CD4-positive, CD25-positive, alpha-beta regulatory T cell (primary cell): Measurements from ENCODE around the gene AP5Z1. TPM values are rescaled to one million over a fixed set of nuclear protein-coding genes. Genes with fewer than 3 reads are reported as not detected.
"Not testable (repeated sequence)": the region's sequence is repeated elsewhere in the genome, so short reads cannot be mapped to it uniquely, and the experiment has no call there.

Experiments used
- ATAC-seq, 2 donors: fragments of 150-1000 bp; cut with Tn5 transposase; one replicate each; pipeline ENCODE4 v1.10.0; 2021; ENCODE audit warnings: low read depth in 2 of 2, moderate number of reproducible peaks in 2 of 2, moderate library complexity in 1 of 2
- DNase-seq, 3 donors: peaks; one replicate each; pipeline versions ENCODE4 v3.0.0 to v3.0.0-alpha.2; 2012 to 2022; ENCODE audit warnings: mixed read lengths in 1 of 3
- H3K27ac ChIP-seq: one replicate; pipeline ENCODE4 v1.7.0; 2013; ENCODE audit warnings: mild to moderate bottlenecking, low read length; ENCODE audit not compliant: insufficient read depth, poor library complexity, severe bottlenecking
- H3K27me3 ChIP-seq: one replicate; pipeline ENCODE4 v1.7.0; 2013; ENCODE audit warnings: low read length; ENCODE audit not compliant: control insufficient read depth, insufficient read depth
- H3K36me3 ChIP-seq: one replicate; pipeline ENCODE4 v1.7.0; 2013; ENCODE audit warnings: mild to moderate bottlenecking, low read length, moderate library complexity; ENCODE audit not compliant: control insufficient read depth, insufficient read depth
- H3K4me1 ChIP-seq: 2 replicates; pipeline ENCODE4 v1.7.0; 2013; ENCODE audit warnings: mild to moderate bottlenecking, low read length; ENCODE audit not compliant: insufficient read depth, control insufficient read depth, poor library complexity, severe bottlenecking
- H3K4me3 ChIP-seq: one replicate; pipeline ENCODE4 v1.7.0; 2013; ENCODE audit warnings: low read depth, mild to moderate bottlenecking, low read length, moderate library complexity
- H3K9me3 ChIP-seq, 2 experiments: 1 replicate in 1 of 2; 2 replicates in 1 of 2; pipeline ENCODE4 v1.7.0; 2013; ENCODE audit warnings: low read length in 2 of 2, mild to moderate bottlenecking in 1 of 2, moderate library complexity in 1 of 2; ENCODE audit not compliant: control insufficient read depth in 2 of 2
- H3K27ac Mint-ChIP-seq, 3 donors: one replicate each; pipeline ENCODE4 v1.8.0; 2020 to 2022; ENCODE audit warnings: mild to moderate bottlenecking in 3 of 3, mixed read lengths in 3 of 3, moderate library complexity in 2 of 3
- H3K27me3 Mint-ChIP-seq: one replicate; pipeline ENCODE4 v1.8.0; 2022; ENCODE audit warnings: mild to moderate bottlenecking, mixed read lengths
- H3K36me3 Mint-ChIP-seq: one replicate; pipeline ENCODE4 v1.8.0; 2020; ENCODE audit warnings: mixed read lengths
- H3K4me1 Mint-ChIP-seq, 4 donors: one replicate each; pipeline ENCODE4 v1.8.0; 2020 to 2022; ENCODE audit warnings: mixed read lengths in 4 of 4, mild to moderate bottlenecking in 1 of 4
- H3K4me3 Mint-ChIP-seq, 4 donors: one replicate each; pipeline ENCODE4 v1.8.0; 2020 to 2022; ENCODE audit warnings: mild to moderate bottlenecking in 4 of 4, mixed read lengths in 4 of 4, moderate library complexity in 3 of 4
- H3K9me3 Mint-ChIP-seq, 7 donors: one replicate each; pipeline ENCODE4 v1.8.0; 2020 to 2022; ENCODE audit warnings: mixed read lengths in 7 of 7, mild to moderate bottlenecking in 3 of 7, moderate library complexity in 2 of 7
- polyA plus RNA-seq, 4 donors: library from polyadenylated mRNA; unstranded; fragments of 300-500 nt; fragmentation: Illumina TruSeq; gene quantifications; one replicate each; pipeline ENCODE4 v1.2.3, GENCODE V29; 2021
- total RNA-seq: library from RNA; stranded (reverse); gene quantifications from one replicate; pipeline ENCODE4 v1.2.3, GENCODE V29; 2022

The AP5Z1 gene
- total and polyA plus RNA-seq, 5 donors from 2014 or later, result 36.3 to 130 (median 47.1) TPM

- DNase-seq, result peak; percentile 25 to 58 (median 50)
- H3K4me1 Mint-ChIP-seq, result peaks cover 0 to 4% (median 2%) of the 10 kb centered on the region in 4 donors
- H3K9me3 ChIP-seq, result no peaks in the 10 kb centered on the region
- no peak overlapping the region for H3K4me3 Mint-ChIP-seq
- no peak overlapping the region for H3K27ac ChIP-seq
- no peaks in the 10 kb centered on the region for H3K27me3 ChIP-seq
- H3K4me1 ChIP-seq, result no peaks in the 10 kb centered on the region
- no peaks in the 10 kb centered on the region for H3K36me3 ChIP-seq
- no peaks in the 10 kb centered on the region for H3K27me3 Mint-ChIP-seq
- peak; percentile 75 to 76 for ATAC-seq
- no peaks in the 10 kb centered on the region for H3K36me3 Mint-ChIP-seq
- H3K4me3 ChIP-seq, result no peak overlapping the region
- no peaks in the 10 kb centered on the region for H3K9me3 Mint-ChIP-seq
- no peak overlapping the region for H3K27ac Mint-ChIP-seq
These were observed 22.7 kb downstream of the AP5Z1 start for GRCh38 chr7:4797858-4798705.

- Histone ChIP-seq H3K4me3 (no peak overlapping the region), H3K27me3 (no peaks in the 10 kb centered on the region), H3K27ac (no peak overlapping the region), H3K9me3 (no peaks in the 10 kb centered on the region), H3K36me3 (no peaks in the 10 kb centered on the region), H3K4me1 (no peaks in the 10 kb centered on the region)
- ATAC-seq (no peak), DNase-seq (no peak)
- H3K4me1 Mint-ChIP-seq, result peaks cover 0 to 4% (median 2%) of the 10 kb centered on the region in 4 donors
- no peak overlapping the region for H3K4me3 Mint-ChIP-seq
- no peaks in the 10 kb centered on the region for H3K27me3 Mint-ChIP-seq
- no peaks in the 10 kb centered on the region for H3K9me3 Mint-ChIP-seq
- H3K36me3 Mint-ChIP-seq, result no peaks in the 10 kb centered on the region
- no peak overlapping the region for H3K27ac Mint-ChIP-seq
These were observed 23.3 kb downstream of the AP5Z1 start for GRCh38 chr7:4798706-4799235.

DNA sequence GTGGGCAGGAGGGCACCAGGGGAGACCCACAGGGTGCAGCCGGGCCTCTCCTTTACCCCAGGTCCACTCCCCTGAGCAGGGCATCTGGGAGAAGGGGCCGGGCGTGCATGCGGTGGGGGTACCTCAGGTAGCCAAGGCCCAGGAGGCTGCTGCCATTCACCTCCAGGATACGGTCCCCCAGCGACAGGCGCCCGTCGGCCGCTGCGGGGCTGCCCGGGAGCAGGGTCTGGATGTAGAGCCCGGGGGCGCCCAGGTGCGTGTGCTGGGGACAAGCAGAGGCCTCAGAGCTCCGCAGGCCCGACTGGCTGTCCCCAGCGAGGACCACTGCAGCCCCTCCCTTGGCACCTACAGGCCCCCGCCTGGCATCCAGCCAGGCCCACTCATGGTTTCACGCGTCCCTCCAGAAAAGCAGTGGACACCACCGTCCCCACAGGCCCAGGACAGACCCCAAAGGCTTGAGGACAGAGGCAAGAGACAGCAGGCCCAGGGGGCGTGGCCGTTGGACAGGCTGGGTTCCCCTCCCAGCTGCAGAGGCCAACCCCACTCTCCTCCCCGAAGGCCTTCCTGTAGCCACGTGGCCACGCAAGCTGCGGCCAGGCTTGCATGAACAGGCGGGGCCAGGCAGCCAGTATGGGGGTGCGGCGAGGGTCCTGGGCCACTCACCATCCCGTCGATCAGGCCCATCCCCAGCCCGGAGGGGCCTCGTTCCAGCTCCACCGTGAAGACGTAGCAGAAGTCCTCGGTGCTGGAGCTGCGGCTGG is 24.3 kb downstream of the AP5Z1 start:
- no peak for DNase-seq
- Mint-ChIP-seq H3K4me1 (peaks cover 0 to 3% (median 0%) of the 10 kb centered on the region in 4 donors), H3K27ac (no peak overlapping the region), H3K4me3 (no peak overlapping the region), H3K9me3 (no peaks in the 10 kb centered on the region), H3K36me3 (no peaks in the 10 kb centered on the region), H3K27me3 (no peaks in the 10 kb centered on the region)
- Histone ChIP-seq H3K4me3 (no peak overlapping the region), H3K36me3 (no peaks in the 10 kb centered on the region), H3K4me1 (no peaks in the 10 kb centered on the region), H3K27ac (no peak overlapping the region), H3K9me3 (no peaks in the 10 kb centered on the region), H3K27me3 (no peaks in the 10 kb centered on the region)
- ATAC-seq, result no peak

DNA sequence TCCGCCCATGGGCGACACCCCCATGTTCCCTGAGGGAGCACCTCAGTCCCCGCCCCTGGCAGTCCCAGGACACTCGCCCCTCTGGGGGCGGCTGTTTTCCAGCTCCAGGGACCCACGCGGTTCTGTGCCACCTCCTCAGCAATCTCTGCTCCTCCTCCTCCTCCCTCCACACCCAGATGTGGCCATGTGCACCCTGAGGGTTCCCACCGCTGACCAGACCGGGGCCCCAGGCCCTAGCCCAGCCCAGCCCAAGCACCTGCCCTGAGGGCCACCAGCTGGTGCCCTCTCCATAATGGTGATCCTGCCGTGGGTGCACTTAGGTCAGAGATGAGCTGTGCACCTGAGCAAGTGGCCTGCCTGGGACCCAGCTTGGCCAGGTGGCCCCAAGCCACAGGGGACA is 25.1 kb downstream of the AP5Z1 start:
- H3K4me3 Mint-ChIP-seq, result no peak overlapping the region
- no peaks in the 10 kb centered on the region for H3K36me3 Mint-ChIP-seq
- peaks cover 0 to 3% (median 0%) of the 10 kb centered on the region in 4 donors for H3K4me1 Mint-ChIP-seq
- no peak overlapping the region for H3K27ac Mint-ChIP-seq
- no peaks in the 10 kb centered on the region for H3K27me3 ChIP-seq
- no peaks in the 10 kb centered on the region for H3K27me3 Mint-ChIP-seq
- DNase-seq, result no peak
- no peak overlapping the region for H3K4me3 ChIP-seq
- H3K9me3 ChIP-seq, result no peaks in the 10 kb centered on the region
- no peaks in the 10 kb centered on the region for H3K36me3 ChIP-seq
- no peak overlapping the region for H3K27ac ChIP-seq
- no peaks in the 10 kb centered on the region for H3K9me3 Mint-ChIP-seq
- no peak for ATAC-seq
- no peaks in the 10 kb centered on the region for H3K4me1 ChIP-seq

GRCh38 chr7:4800926-4801838 is 25.8 kb downstream of the AP5Z1 start:
- H3K27ac Mint-ChIP-seq, result peak overlapping the region in 1 of 3 donors; percentile 20
- no peak for ATAC-seq
- no peak overlapping the region for H3K4me3 Mint-ChIP-seq

GRCh38 chr7:4801839-4802231 is 26.4 kb downstream of the AP5Z1 start:
- H3K4me1 Mint-ChIP-seq, result peaks cover 0 to 3% (median 0%) of the 10 kb centered on the region in 4 donors
- no peaks in the 10 kb centered on the region for H3K9me3 Mint-ChIP-seq
- DNase-seq (no peak), ATAC-seq (no peak)
- no peak overlapping the region for H3K27ac Mint-ChIP-seq
- H3K27me3 Mint-ChIP-seq, result no peaks in the 10 kb centered on the region
- Histone ChIP-seq H3K27ac (no peak overlapping the region), H3K27me3 (no peaks in the 10 kb centered on the region), H3K4me1 (no peaks in the 10 kb centered on the region), H3K9me3 (no peaks in the 10 kb centered on the region), H3K4me3 (no peak overlapping the region), H3K36me3 (no peaks in the 10 kb centered on the region)
- no peak overlapping the region for H3K4me3 Mint-ChIP-seq
- H3K36me3 Mint-ChIP-seq, result no peaks in the 10 kb centered on the region

More at GRCh38 chr7:4800926-4801838, 25.8 kb downstream of the AP5Z1 start:
- Histone ChIP-seq H3K4me3 (no peak overlapping the region), H3K9me3 (no peaks in the 10 kb centered on the region), H3K27ac (no peak overlapping the region), H3K27me3 (no peaks in the 10 kb centered on the region), H3K36me3 (no peaks in the 10 kb centered on the region), H3K4me1 (no peaks in the 10 kb centered on the region)
- Mint-ChIP-seq H3K27me3 (no peaks in the 10 kb centered on the region), H3K36me3 (no peaks in the 10 kb centered on the region), H3K4me1 (peaks cover 0 to 3% (median 0%) of the 10 kb centered on the region in 4 donors), H3K9me3 (no peaks in the 10 kb centered on the region)
- no peak for DNase-seq

- H3K9me3 ChIP-seq, H3K27me3 Mint-ChIP-seq, H3K27ac Mint-ChIP-seq, H3K36me3 Mint-ChIP-seq, ATAC-seq, H3K4me1 Mint-ChIP-seq, DNase-seq, H3K4me3 Mint-ChIP-seq, H3K36me3 ChIP-seq, H3K27ac ChIP-seq, H3K4me1 ChIP-seq, H3K9me3 Mint-ChIP-seq, H3K4me3 ChIP-seq, H3K27me3 ChIP-seq: not testable (repeated sequence)
These were observed 27.2 kb downstream of the AP5Z1 start for GRCh38 chr7:4802577-4802976.
